GM18907 (cell line): Measurements from ENCODE around the gene OR2G6.
"Not testable (repeated sequence)": the region's sequence is repeated elsewhere in the genome, so short reads cannot be mapped to it uniquely, and the experiment has no call there.

Experiments used
- ATAC-seq: cut with Tn5 transposase; IDR thresholded peaks from one replicate; pipeline ENCODE4 v1.9.1; 2021; ENCODE audit warnings: mild to moderate bottlenecking, moderate library complexity; ENCODE audit not compliant: unreplicated experiment

Gene OR2G6

DNA sequence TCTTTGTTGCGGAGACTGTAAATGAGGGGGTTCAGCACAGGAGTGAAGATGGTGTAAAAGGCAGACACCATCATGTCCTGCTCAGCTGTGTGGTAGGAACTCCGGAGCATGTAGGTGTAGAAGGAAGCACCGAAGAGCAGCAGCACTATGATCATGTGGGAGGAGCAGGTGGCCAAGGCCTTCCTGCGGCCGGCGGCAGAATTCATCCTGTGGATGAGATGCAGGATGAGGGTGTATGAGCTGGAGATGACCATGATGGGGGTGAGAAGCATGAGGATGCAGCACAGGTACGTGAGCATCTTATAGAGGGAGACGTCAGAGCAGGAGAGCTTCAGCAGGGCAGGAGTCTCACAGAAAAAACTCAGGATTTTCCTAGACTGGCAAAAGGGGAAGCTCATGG, 66.0 kb downstream of the OR2G6 start:
- ATAC-seq: not testable (repeated sequence)

DNA sequence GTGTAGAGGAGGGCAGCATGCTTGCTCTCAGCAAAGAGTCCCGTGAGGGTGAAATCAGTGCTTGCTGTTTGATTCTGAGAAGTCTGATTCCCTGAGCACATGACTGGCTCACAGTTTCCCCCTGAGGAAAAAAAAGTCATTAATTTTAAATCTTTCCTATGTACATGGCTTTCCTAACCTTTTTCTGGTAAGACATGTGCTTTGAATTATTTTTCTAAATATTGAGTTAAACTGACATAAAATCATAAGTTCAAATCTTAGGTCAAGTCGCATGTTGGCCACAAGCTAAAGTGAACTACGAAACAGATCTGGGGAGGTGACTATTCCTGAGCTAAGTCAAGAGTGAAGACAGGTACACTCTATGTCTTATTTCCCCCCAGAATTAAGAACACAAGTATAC, 66.8 kb downstream of the OR2G6 start, which contains the start of gene OR2T34:
TSS of gene OR2T34 (minus strand) at position 101 of the 400 bp plus-strand sequence. CDS start at position 101, 0 bp downstream.
- not testable (repeated sequence) for ATAC-seq

DNA sequence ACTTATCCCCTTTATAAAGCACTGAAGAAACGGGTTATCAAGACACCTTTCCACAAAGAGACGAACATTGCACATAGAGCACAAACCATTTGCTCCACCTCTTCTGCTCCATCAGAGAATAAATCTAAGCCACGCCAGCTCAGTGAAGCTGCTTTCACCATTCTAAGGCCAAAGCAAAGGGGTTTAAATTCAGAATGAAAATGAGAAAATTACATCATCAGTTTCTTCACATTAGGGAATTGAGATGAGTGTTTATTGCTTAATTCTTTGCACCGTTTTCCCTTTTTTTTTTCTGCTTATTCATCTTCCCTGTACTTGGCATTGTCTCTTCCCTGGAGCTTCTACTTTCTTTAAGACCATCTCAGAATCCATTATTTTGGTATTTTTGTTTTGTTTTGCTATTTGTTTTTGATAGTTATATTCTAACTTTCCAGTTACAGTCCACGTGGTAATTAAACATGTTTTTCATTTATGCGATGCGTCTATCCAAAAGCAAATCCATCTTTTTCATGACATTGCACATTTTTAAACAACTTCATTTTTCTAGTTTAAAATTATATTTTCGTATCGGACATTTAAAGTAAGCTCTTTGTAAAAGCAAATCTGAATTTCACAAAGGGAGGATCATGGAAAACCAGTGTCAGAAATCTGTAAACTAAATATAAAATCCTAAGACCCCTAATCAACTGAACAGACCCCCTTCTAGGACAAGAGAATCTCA, 68.5 kb downstream of the OR2G6 start:
- ATAC-seq: no peak
